HepG2 (cell line): Measurements from ENCODE around the gene ARMC2. TPM values are rescaled to one million over a fixed set of nuclear protein-coding genes. Genes with fewer than 3 reads are reported as not detected.

Experiments
- AGO2 ChIP-seq: fragments of 200-400 bp; formaldehyde crosslinking; optimal IDR thresholded peaks from 2 replicates; pipeline ENCODE3; 2017; ENCODE audit warnings: mild to moderate bottlenecking, low read depth, low read length, moderate library complexity
- ATF7 ChIP-seq, 2 experiments: fragments of 450-650 bp in 1 of 2; sonication (generic) in 1 of 2; formaldehyde crosslinking in 1 of 2; IDR thresholded peaks; 2 replicates each; pipeline versions ENCODE4 v1.4.0 to v1.6.1; 2016 to 2020; ENCODE audit warnings: antibody characterized with exemption in 1 of 2, mild to moderate bottlenecking in 1 of 2, missing genetic modification reagents in 1 of 2
- FOXO1 ChIP-seq: sonication (generic); formaldehyde crosslinking; IDR thresholded peaks from 2 replicates; pipeline ENCODE4 v1.4.0; 2020; ENCODE audit warnings: missing genetic modification reagents
- MAFK ChIP-seq, 2 experiments: IDR thresholded peaks in 1 of 2; conservative IDR thresholded peaks in 1 of 2; 2 replicates each; pipeline ENCODE4 v1.6.1; 2011; ENCODE audit warnings: improper control_type of control experiment in 2 of 2, low read length in 2 of 2
- ONECUT2 ChIP-seq: sonication (generic); formaldehyde crosslinking; IDR thresholded peaks from 2 replicates; pipeline ENCODE4 v1.4.0; 2020; ENCODE audit warnings: missing genetic modification reagents
- PRMT3 ChIP-seq: sonication (generic); formaldehyde crosslinking; IDR thresholded peaks from 2 replicates; pipeline ENCODE4 v1.8.1; 2022; ENCODE audit warnings: low read depth, mild to moderate bottlenecking, moderate library complexity, missing genetic modification reagents, borderline replicate concordance
- REL ChIP-seq: sonication (generic); formaldehyde crosslinking; conservative IDR thresholded peaks from 2 replicates; pipeline ENCODE4 v1.8.0; 2022; ENCODE audit warnings: mild to moderate bottlenecking, missing genetic modification reagents, moderate library complexity
- SRY ChIP-seq: sonication (generic); formaldehyde crosslinking; IDR thresholded peaks from 2 replicates; pipeline ENCODE4 v1.8.0; 2022; ENCODE audit warnings: mild to moderate bottlenecking, missing genetic modification reagents
- ZBTB42 ChIP-seq: sonication (generic); formaldehyde crosslinking; IDR thresholded peaks from 2 replicates; pipeline ENCODE4 v1.5.0; 2020; ENCODE audit warnings: mild to moderate bottlenecking, missing genetic modification reagents
- ZNF614 ChIP-seq: IDR thresholded peaks from 2 replicates; pipeline ENCODE4 v1.6.1; 2018; ENCODE audit warnings: missing biosample characterization, missing genetic modification reagents, inconsistent platforms, borderline replicate concordance
- polyA plus RNA-seq, 8 experiments: library from polyadenylated mRNA; depleted of rRNA in 3 of 8; stranded (reverse) in 7 of 8; unstranded in 1 of 8; fragments of >200 nt; fragmentation: Illumina TruSeq in 4 of 8; extraction: Trizol in 4 of 8; gene quantifications; 2 replicates each; pipeline versions ENCODE4 v1.2.1 to v1.2.3, GENCODE V29; 2011 to 2016; ENCODE audit warnings: low read depth in 4 of 8, missing spikeins in 1 of 8, mixed read lengths in 1 of 8; ENCODE audit not compliant: insufficient read depth in 1 of 8
- total RNA-seq, 5 experiments: library from RNA; depleted of rRNA; stranded (reverse); fragments of >200 nt; fragmentation: Illumina TruSeq; extraction: Trizol; gene quantifications; 2 replicates each; pipeline ENCODE4 v1.2.3, GENCODE V29; 2016; ENCODE audit warnings: low read depth in 1 of 5
- TF ChIP-seq, protein P1 (sequence below): sonication (generic); formaldehyde crosslinking; IDR thresholded peaks from 2 replicates; pipeline ENCODE4 v1.5.1; 2020; ENCODE audit warnings: mild to moderate bottlenecking, missing genetic modification reagents, borderline replicate concordance
- TF ChIP-seq, protein P2 (sequence below): sonication (generic); formaldehyde crosslinking; IDR thresholded peaks from 2 replicates; pipeline ENCODE4 v1.4.0; 2020; ENCODE audit warnings: mild to moderate bottlenecking, missing genetic modification reagents
- TF ChIP-seq, protein P3 (sequence below), 2 experiments: sonication (generic) in 1 of 2; formaldehyde crosslinking in 1 of 2; IDR thresholded peaks; 2 replicates each; pipeline versions ENCODE4 v1.4.0 to v1.6.1; 2016 to 2020; ENCODE audit warnings: borderline replicate concordance in 1 of 2, low read depth in 1 of 2, mild to moderate bottlenecking in 1 of 2, missing genetic modification reagents in 1 of 2

Gene ARMC2
- total and polyA plus RNA-seq, 2 of the 13 experiments (the other 11 are each of a cell fraction or from before 2014, with no cell fraction given): 1.4 to 3.2 TPM

DNA sequence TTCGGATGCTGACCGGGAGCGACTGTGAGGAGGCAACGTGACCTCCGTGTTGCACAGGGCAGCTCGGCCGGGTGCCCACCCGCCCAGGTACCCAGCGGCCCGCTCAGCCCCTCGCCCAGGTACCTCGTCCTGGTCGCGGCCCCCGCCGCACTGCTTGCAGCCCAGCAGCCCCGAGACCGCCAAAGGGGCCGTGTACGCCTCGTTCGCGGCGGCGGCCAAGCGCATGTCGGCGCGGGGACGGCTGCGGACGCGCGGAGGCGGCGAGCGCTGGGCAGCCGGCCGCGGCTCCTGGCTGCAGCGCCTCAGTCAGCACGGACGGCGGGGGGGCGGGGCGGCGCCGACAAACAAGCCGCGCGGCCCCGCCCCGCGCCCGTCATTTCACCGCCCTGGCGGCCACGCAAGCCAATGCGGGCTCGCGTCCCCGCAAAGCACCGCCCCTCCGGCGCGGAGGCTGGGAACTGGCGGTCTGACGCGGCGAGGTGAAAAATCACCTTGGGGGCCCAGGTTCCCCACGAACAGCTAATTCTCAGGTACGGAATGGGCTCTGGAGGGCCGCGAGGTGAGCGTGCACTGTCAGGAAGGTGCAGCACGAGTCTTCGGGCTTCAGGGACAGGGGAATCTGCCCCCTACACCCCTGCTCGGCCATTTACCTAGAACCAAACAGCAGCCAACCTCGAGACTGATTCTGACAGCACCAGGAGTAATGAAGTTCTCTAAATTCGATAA is 161.2 kb downstream of the ARMC2 start (continued):
- TF ChIP-seq, protein P1, sequence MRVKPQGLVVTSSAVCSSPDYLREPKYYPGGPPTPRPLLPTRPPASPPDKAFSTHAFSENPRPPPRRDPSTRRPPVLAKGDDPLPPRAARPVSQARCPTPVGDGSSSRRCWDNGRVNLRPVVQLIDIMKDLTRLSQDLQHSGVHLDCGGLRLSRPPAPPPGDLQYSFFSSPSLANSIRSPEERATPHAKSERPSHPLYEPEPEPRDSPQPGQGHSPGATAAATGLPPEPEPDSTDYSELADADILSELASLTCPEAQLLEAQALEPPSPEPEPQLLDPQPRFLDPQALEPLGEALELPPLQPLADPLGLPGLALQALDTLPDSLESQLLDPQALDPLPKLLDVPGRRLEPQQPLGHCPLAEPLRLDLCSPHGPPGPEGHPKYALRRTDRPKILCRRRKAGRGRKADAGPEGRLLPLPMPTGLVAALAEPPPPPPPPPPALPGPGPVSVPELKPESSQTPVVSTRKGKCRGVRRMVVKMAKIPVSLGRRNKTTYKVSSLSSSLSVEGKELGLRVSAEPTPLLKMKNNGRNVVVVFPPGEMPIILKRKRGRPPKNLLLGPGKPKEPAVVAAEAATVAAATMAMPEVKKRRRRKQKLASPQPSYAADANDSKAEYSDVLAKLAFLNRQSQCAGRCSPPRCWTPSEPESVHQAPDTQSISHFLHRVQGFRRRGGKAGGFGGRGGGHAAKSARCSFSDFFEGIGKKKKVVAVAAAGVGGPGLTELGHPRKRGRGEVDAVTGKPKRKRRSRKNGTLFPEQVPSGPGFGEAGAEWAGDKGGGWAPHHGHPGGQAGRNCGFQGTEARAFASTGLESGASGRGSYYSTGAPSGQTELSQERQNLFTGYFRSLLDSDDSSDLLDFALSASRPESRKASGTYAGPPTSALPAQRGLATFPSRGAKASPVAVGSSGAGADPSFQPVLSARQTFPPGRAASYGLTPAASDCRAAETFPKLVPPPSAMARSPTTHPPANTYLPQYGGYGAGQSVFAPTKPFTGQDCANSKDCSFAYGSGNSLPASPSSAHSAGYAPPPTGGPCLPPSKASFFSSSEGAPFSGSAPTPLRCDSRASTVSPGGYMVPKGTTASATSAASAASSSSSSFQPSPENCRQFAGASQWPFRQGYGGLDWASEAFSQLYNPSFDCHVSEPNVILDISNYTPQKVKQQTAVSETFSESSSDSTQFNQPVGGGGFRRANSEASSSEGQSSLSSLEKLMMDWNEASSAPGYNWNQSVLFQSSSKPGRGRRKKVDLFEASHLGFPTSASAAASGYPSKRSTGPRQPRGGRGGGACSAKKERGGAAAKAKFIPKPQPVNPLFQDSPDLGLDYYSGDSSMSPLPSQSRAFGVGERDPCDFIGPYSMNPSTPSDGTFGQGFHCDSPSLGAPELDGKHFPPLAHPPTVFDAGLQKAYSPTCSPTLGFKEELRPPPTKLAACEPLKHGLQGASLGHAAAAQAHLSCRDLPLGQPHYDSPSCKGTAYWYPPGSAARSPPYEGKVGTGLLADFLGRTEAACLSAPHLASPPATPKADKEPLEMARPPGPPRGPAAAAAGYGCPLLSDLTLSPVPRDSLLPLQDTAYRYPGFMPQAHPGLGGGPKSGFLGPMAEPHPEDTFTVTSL (CRISPR knock-in tag): no peak
- TF ChIP-seq ZNF614 (CRISPR knock-in tag) (0 out of 2 replicates have a peak, but pooled peaks have one; percentile 12), PRMT3 (peak; percentile 97), FOXO1 (CRISPR knock-in tag) (peak; percentile 2; the same call in 1 of the 2 replicates), SRY (CRISPR knock-in tag) (peak; percentile 85; the same call in 1 of the 2 replicates), REL (no peak), MAFK (conservative IDR thresholded peaks at IDR 0.05 in 1 of 2, IDR thresholded peaks at IDR 0.05 in 1 of 2; ENCODE audit: low read length in 2 of 2) (no peak), ZBTB42 (CRISPR knock-in tag) (no peak), ONECUT2 (CRISPR knock-in tag) (no peak), ATF7 (IDR thresholded peaks at IDR 0.05) (no peak), ATF7 (CRISPR knock-in tag; IDR thresholded peaks at IDR 0.05) (peak; percentile 27; the same call in 1 of the 2 replicates), AGO2 (peak; percentile 76)
- TF ChIP-seq, protein P2, sequence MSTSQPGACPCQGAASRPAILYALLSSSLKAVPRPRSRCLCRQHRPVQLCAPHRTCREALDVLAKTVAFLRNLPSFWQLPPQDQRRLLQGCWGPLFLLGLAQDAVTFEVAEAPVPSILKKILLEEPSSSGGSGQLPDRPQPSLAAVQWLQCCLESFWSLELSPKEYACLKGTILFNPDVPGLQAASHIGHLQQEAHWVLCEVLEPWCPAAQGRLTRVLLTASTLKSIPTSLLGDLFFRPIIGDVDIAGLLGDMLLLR (CRISPR knock-in tag): no peak; the same call in 1 of the 2 replicates
- TF ChIP-seq, protein P3, sequence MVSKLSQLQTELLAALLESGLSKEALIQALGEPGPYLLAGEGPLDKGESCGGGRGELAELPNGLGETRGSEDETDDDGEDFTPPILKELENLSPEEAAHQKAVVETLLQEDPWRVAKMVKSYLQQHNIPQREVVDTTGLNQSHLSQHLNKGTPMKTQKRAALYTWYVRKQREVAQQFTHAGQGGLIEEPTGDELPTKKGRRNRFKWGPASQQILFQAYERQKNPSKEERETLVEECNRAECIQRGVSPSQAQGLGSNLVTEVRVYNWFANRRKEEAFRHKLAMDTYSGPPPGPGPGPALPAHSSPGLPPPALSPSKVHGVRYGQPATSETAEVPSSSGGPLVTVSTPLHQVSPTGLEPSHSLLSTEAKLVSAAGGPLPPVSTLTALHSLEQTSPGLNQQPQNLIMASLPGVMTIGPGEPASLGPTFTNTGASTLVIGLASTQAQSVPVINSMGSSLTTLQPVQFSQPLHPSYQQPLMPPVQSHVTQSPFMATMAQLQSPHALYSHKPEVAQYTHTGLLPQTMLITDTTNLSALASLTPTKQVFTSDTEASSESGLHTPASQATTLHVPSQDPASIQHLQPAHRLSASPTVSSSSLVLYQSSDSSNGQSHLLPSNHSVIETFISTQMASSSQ (IDR thresholded peaks at IDR 0.05; ENCODE audit: low read depth): no peak
- TF ChIP-seq, protein P3 (CRISPR knock-in tag; IDR thresholded peaks at IDR 0.05; ENCODE audit: borderline replicate concordance): peak; percentile 10; the same call in 1 of the 2 replicates
